A549 treated with DMSO at 1 μM for 4 hours (cell line): Measurements from ENCODE around the gene KLRF1. TPM values are rescaled to one million over a fixed set of nuclear protein-coding genes. Genes with fewer than 3 reads are reported as not detected.

Experiments
- total RNA-seq: library from RNA; stranded (reverse); fragments of 200-300 nt; extraction: Qiagen RNA extraction; gene quantifications from 5 replicates; pipeline ENCODE4 v1.2.3, GENCODE V29; 2022; ENCODE audit warnings: low read depth

KLRF1 gene, protein sequence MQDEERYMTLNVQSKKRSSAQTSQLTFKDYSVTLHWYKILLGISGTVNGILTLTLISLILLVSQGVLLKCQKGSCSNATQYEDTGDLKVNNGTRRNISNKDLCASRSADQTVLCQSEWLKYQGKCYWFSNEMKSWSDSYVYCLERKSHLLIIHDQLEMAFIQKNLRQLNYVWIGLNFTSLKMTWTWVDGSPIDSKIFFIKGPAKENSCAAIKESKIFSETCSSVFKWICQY
- total RNA-seq, result not detected in 5 replicates

DNA sequence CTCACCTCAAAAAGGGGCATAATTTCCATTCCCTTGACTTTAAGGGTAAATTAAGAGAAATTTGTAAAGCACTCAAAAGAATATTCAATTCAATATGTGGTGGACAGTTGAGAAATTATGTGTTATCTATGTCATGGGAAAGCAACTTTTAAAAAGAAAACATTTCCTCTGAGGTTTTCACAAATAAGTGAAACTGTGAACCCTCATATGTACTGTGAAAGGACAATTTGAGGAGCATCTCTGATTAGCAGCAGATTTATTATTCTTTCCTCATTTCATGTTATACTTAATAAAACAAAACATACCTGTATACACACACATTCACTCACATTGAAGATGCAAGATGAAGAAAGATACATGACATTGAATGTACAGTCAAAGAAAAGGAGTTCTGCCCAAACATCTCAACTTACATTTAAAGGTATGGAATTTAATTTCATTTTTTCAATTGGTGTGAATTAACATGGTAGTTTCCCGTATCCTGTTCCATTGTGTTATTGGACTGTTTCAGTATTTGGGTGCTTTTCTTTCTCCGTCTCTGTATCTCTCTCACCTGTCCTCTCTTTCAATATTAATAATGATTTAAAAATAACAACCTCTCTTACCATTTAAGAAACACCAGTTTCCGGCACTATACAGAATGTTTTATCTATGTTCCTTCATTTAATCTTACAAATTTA is at the start of gene KLRF1:
KLRF1 (plus strand) TSS at position 273 of the 680 bp plus-strand sequence; CDS start at position 337, 64 bp downstream.

DNA sequence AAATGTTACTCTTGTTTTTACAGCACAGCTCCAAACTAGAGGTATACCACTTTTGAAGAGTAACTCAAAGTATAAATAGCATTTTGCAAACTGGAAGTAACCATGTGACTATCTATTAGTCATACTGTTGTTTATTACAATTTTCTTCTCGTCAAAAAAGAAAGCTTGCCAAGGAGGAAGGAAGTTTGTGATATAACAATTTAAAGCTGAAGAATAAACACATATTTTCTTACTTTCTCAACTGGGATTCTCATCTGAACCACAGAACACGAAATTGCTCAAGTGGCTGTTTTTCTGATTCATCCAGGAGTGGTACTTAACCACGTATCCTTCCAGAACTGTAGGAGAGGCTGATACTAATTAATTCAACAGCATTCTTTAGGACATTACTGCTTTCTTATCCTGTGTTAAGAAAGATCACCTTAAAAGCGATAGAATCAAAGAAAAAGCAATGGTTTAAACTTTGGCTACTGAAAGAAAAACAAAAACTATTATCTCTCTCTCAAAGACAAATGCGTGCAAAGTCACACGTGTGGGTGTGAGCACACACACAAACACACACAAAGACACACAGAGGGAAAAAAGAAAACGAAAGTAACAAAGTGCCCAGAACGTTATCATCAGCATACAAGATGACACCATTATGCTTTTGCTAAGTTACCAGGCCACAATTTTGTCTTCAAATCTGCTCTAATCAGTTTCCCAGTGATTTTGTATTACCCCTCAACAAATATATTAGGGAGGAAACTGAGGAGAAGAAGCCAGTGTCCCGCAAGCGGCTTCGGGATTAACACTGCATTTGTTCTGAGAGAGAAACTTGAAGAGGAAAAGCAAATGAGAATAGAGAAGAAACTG is 42.3 kb downstream of the KLRF1 start, which contains the start of gene CLEC2B:
CLEC2B (minus strand) TSS at position 48 of the 855 bp plus-strand sequence.

DNA sequence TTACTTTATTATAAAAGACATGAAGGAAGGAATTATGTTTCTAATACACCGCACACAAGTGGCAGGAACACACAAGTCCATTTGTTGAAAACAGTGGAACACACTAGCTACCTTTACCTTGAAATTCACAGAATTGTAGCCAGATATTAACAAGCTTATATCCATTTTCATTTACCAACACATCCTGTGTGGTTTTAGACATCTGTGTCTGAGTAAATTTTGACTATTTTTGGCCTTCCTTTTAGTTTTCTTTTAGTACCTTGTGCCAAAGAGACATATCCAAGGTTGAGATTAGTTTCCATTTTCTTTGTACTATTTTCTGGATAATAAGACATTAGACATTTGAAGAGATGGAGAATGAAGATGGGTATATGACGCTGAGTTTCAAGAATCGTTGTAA is 54.0 kb downstream of the KLRF1 start, which contains the start of gene KLRF2:
KLRF2 (plus strand) TSS at position 244 of the 400 bp plus-strand sequence; CDS start at position 351, 107 bp downstream.

Other genes with a start within 250 kb of the KLRF1 start
- gene KLRB1, start 219.6 kb upstream of the KLRF1 start, total RNA-seq, result not detected in 5 replicates
- 0.37 to 0.81 TPM (median 0.63 TPM) in 5 replicates for gene CLEC2D, start 157.8 kb upstream of the KLRF1 start, total RNA-seq
- gene CLECL1, start 94.4 kb upstream of the KLRF1 start, total RNA-seq, result not detected in 5 replicates
- 0.26 TPM in 1 of 5 replicates, not detected in the others for gene CD69, start 66.6 kb upstream of the KLRF1 start, total RNA-seq
- gene CLEC2B, start 41.9 kb downstream of the KLRF1 start, total RNA-seq, result 1.6 to 2.5 TPM (median 1.9 TPM) in 5 replicates
- gene KLRF2, start 54.0 kb downstream of the KLRF1 start, total RNA-seq, result not detected in 5 replicates
- gene CLEC2A, start 104.9 kb downstream of the KLRF1 start, total RNA-seq, result not detected in 5 replicates
- gene CLEC12A, start 143.9 kb downstream of the KLRF1 start, total RNA-seq, result not detected in 5 replicates
- not detected in 5 replicates for gene CLEC1B, start 171.6 kb downstream of the KLRF1 start, total RNA-seq
- gene CLEC12B, start 183.1 kb downstream of the KLRF1 start, total RNA-seq, result not detected in 5 replicates
- not detected in 5 replicates for gene CLEC9A, start 203.2 kb downstream of the KLRF1 start, total RNA-seq